Central memory CD4-positive, alpha-beta T cell (primary cell): ENCODE data around the gene DLGAP1.
"Not testable (repeated sequence)": the region's sequence is repeated elsewhere in the genome, so short reads cannot be mapped to it uniquely, and the experiment has no call there.

Source experiments
- DNase-seq: peaks from one replicate; pipeline ENCODE4 v3.0.0; 2022
- total RNA-seq, 3 experiments: gene quantifications; one replicate each; lab custom pipeline; 2026; lab: John Stamatoyannopoulos, UW

The DLGAP1 gene
- total RNA-seq: 0.11 to 1.9 (median 0.14) reads per million in 3 experiments

DNA sequence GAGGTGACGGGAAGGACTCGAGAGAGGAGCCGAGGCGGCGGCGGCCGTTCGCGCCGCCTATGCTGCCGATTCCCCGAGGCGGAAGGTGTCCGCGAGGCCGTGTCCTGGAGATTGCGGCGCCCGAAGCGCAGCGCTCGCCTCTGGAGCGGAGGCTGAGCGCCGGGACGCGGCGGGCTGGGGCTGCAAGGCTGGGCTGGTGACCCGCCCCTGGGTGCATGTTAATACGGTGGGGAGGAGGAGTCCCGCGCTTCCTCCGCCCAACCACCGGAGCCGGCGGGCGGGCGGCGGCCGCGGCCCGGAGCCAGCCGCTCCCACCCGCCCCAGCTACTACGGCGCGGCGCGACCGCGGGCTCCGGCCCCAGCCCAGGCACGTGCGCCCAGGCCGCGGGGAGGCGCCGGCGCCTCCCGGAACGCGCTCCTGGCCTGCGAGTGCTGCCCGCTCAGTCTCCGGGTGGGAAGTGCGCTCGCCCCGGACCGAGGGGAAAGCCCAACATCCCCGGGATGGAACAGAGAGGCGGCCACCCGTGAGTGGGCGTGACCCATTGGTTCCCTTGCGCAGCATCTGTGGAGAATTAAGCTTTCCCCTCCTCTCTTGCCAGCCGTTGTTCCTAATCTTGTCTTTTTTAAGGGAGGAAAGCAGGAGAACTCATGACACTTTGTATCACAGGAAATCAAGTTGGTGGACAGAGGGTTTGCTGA, at the start of gene DLGAP1:
TSS of gene DLGAP1 (minus strand) at position 195 of the 699 bp plus-strand sequence.
- peak; percentile 1 for DNase-seq

- DNase-seq: not testable (repeated sequence)
Measured at GRCh38 chr18:4494703-4495284, 39.7 kb upstream of the DLGAP1 start.

- no peak for DNase-seq
Measured at GRCh38 chr18:4468511-4468910, 13.4 kb upstream of the DLGAP1 start.

DNA sequence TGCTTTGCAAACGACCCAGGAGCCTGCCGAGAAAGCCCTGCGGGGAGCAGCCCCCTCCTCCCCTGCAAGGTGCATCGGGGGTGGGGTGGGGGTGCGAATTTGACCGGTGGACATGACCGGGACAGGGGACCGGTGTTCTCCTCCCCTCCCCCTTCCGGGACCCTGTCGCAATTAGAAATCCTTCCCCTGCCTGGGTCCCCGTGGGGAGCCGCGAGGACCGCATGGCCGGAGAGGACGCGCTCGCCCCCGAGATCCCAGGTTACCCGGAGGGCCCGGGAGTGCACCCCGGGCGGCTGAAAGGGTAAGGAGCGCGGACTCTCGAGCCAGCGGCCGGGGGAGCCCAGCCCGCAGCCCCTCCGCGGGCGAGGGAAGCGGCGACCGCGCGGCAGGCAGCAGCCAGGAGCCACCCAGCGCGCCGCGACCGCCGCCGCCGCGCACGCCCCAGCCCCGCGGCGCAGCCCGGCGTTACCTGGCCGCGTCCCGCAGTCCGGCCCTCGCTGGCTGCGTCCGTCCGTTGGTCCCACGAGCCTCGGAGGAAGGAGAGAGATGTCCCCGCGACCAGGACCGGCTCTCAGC, 482 bp downstream of the DLGAP1 start:
- no peak for DNase-seq

GRCh38 chr18:4453874-4454536, 1.1 kb downstream of the DLGAP1 start:
- no peak for DNase-seq

DNA sequence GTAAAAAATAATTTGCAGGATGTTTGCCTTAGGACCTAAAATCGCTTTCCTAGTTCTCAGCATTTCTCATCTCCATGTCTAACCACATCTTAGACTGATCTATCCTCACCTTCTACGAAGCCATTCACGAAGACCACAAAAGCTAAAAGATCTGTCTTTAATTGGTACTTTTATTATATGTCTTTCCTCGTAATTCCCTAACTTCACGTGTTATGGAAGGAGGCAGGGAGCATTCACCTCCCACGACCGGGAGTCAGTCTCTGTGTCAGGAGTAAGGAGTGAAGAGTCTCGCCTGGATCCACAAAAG, 1.6 kb downstream of the DLGAP1 start:
- DNase-seq: no peak

GRCh38 chr18:4450065-4450658, 4.9 kb downstream of the DLGAP1 start:
- DNase-seq: no peak

DNA sequence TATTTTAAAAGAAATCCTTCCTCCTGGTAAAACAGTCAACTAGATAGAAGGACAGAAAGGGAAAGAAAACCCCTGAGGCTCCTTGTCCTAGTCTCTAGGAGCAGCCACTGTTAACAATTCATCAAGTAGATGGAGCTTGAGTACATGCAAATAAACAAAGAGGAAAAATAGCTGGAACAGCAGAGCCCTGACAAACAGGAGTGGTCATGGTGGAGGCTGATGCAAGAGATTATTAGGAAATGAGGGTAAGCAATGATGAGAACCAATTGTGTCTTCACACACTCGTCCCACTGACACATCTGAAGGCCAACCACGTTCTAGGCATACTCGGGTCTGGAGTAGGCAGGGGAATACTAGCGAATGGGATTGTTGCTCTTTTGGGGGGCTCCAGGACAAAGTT, 9.2 kb downstream of the DLGAP1 start:
- DNase-seq: no peak

DNA sequence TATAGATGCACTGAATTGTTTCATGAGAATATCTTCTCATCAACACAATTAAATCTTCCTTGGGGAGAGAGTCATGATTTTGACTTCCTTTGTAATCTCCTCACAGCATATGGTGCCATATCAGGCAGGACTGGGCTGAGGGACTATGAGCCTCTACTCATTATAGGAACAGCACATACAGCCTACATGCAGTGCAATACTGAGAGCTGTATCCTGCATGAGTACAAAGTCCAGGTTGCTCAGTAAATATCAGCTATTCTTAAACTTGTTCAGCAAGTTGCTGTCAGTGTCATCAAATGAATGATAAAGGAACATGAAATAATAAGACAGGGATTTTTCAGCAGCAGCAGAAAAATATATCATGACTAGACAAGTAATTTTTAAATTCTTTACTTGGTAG, 10.8 kb downstream of the DLGAP1 start:
- no peak for DNase-seq

DNA sequence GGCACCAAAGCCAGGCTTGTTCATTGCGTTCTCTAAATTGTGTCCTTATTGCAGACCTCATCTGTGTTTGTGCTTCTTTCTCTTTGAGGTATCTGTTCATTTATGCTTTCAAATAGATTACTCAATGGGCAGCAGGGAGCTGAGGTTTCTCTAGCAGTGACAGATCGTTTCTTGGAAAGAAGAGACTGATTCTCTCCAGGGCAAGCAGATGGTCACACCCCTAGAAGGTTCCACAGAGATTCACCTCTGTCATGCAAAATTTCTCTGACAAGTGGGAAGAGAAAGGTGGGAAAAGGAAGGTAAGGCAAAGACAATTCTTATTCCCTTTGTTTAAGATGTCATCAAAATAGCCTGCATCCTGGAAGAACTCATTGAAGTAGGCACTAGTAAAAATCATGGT, 14.0 kb downstream of the DLGAP1 start:
- no peak for DNase-seq

GRCh38 chr18:4438938-4439337, 16.2 kb downstream of the DLGAP1 start:
- no peak for DNase-seq

DNA sequence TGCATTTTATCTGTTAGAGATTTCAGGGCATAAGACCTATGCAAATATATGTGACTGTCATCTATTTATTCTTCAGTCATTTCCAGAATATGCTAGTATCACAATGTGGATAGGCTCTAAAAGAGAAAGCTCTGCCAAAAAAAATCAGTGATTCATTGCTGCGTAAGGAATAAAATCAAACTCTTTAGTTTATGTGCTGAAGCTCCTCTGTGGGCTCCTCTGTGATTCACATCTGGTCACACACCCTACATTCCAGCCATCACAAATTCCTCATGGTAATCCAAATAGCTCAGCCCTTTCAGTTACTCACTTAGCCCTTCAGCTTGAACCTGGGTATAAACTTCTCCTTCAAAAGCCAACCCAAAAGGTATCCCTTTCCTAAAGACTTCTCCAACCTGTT, 21.4 kb downstream of the DLGAP1 start:
- no peak for DNase-seq

DNA sequence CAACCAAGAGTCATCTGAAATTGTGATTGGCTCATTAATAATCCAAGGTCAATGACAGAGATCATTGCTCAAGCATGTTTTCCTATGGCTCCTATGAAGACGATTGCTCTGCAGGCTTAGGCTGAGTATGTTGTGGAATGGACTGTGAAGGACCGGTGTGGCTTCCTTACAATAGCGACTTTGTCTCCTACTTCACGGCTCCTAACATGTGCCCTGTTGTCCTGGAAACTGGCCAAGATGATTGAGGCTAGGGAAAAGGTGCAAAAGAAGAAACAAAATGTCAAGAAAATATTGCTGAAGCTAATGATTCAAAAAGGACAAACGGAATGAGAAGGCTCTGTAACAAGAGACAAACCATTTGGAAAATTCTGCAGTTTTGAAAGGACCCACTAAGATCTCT, 24.3 kb downstream of the DLGAP1 start:
- DNase-seq: no peak

GRCh38 chr18:4417714-4418113, 37.4 kb downstream of the DLGAP1 start:
- DNase-seq: no peak

- no peak for DNase-seq
Measured at GRCh38 chr18:4416976-4417375, 38.1 kb downstream of the DLGAP1 start.

DNA sequence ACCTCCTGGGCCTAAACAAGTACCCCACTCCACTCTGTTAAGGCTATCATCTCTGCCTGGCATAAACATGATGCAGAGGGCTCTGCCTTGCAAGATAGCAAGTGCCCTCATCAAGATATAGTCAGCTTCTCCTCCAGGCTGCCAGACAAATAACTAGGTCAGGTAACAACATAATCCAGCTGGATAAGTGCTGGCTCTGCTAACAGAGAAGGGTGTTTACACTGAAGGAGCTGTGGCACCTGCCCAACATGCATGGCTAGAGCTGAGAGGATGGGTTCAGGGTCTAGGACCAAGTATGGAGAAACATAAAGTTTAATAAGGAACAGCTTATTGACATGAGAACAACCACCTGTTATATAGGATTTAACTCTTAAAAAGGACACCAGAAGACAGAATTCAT, 42.8 kb downstream of the DLGAP1 start:
- DNase-seq: no peak

- no peak for DNase-seq
Measured at GRCh38 chr18:4406856-4407255, 48.3 kb downstream of the DLGAP1 start.

- DNase-seq: no peak
Measured at GRCh38 chr18:4405965-4406364, 49.1 kb downstream of the DLGAP1 start.

GRCh38 chr18:4403836-4404235, 51.3 kb downstream of the DLGAP1 start:
- no peak for DNase-seq

DNA sequence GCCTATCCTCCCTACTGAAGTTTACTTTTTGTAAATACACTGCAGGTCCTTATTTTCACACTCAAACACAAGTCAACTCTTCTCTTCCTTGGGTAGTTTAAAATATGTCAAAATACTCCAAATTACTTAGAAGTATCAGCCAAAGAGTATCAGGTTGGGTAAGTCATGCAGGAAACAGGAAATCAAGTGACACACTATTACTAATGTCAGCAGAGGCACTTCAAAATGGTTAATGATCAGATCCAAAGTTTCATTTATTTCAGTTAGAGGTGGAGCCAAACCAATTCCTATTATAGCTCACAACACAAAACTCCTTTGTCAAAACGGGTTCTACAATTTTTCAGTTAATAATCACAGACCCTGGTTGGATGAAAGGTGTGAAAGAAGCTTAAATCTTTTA, 54.2 kb downstream of the DLGAP1 start:
- no peak for DNase-seq

- no peak for DNase-seq
Measured at GRCh38 chr18:4399929-4400328, 55.2 kb downstream of the DLGAP1 start.

GRCh38 chr18:4394700-4395099, 60.4 kb downstream of the DLGAP1 start:
- DNase-seq: no peak

DNA sequence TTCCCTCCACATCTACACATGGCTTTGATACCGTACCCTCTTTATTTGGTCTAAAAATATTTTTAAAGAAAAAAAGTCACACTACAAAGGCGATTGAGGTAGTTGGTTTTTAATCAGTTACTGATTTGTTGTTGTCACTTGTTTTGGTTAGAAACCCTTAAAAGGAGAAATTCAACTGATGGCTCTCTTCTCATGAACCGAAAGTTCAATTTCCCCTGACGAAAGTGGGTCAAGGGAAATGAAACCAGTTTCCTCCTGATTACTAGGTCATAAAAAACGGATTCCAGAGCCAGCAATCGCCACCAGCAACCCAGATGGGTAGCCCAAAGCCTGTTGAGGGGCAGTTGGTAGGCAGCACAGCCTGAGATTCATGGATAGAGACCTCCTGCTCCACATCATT, 63.2 kb downstream of the DLGAP1 start:
- DNase-seq: no peak

GRCh38 chr18:4385876-4386275, 69.2 kb downstream of the DLGAP1 start:
- DNase-seq: no peak
